ENCODE results near the gene NAA80.
A peak's percentile ranks its signal among the peaks of the same experiment; 100 is the strongest.

Gene NAA80

DNA sequence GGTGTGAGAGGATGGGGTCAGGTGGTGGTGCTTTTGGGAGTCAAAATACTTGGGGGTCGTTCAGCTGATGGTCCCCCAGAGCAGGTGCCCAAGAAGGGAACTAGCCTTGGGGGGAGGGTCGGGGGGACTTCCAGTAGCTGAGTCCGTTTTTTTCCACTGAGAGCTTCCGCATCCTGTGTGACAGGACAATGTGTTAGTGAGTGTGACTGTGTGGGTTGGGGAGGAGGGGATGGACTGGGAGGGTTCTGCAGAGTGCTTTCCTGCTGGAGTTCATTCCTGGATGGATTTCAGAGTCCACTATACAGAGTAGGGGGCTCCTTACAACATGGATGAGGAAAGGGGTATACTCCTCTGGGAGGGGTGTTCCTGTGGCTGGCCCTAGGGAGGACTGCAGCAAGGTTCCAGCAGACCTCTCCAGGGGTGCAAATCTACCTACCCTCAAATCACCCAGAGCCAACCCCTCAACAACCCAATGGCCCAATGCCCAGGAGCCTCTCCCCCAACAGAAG lies 23.9 kb upstream of the NAA80 start:
- H3K36me3 ChIP-seq (ENCODE audit: insufficient read depth): no peaks in the 10 kb centered on the region
- H3K4me3 ChIP-seq (IDR thresholded peaks at IDR 0.05; ENCODE audit: insufficient read depth, low read depth, low read length): no peak overlapping the region
- H4K20me1 ChIP-seq (ENCODE audit: insufficient read depth): no peaks in the 10 kb centered on the region
- H3K79me2 ChIP-seq (ENCODE audit: insufficient read depth, low read depth): peaks cover 8% of the 10 kb centered on the region; the same call in 1 of the 2 replicates
- H3K9ac ChIP-seq: no peak overlapping the region
- no peak overlapping the region for H2AFZ ChIP-seq (ENCODE audit: low read depth)
- peaks cover 4% of the 10 kb centered on the region for H3K4me1 ChIP-seq (ENCODE audit: low read depth, poor library complexity, severe bottlenecking)
- H3K27me3 ChIP-seq (ENCODE audit: insufficient read depth, low read depth): no peaks in the 10 kb centered on the region
- H3K27ac ChIP-seq: no peak overlapping the region
- TF ChIP-seq, protein P1, sequence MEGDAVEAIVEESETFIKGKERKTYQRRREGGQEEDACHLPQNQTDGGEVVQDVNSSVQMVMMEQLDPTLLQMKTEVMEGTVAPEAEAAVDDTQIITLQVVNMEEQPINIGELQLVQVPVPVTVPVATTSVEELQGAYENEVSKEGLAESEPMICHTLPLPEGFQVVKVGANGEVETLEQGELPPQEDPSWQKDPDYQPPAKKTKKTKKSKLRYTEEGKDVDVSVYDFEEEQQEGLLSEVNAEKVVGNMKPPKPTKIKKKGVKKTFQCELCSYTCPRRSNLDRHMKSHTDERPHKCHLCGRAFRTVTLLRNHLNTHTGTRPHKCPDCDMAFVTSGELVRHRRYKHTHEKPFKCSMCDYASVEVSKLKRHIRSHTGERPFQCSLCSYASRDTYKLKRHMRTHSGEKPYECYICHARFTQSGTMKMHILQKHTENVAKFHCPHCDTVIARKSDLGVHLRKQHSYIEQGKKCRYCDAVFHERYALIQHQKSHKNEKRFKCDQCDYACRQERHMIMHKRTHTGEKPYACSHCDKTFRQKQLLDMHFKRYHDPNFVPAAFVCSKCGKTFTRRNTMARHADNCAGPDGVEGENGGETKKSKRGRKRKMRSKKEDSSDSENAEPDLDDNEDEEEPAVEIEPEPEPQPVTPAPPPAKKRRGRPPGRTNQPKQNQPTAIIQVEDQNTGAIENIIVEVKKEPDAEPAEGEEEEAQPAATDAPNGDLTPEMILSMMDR (conservative IDR thresholded peaks at IDR 0.05; ENCODE audit: low read depth, low read length): no peak
- no peak overlapping the region for H3K4me2 ChIP-seq

DNA sequence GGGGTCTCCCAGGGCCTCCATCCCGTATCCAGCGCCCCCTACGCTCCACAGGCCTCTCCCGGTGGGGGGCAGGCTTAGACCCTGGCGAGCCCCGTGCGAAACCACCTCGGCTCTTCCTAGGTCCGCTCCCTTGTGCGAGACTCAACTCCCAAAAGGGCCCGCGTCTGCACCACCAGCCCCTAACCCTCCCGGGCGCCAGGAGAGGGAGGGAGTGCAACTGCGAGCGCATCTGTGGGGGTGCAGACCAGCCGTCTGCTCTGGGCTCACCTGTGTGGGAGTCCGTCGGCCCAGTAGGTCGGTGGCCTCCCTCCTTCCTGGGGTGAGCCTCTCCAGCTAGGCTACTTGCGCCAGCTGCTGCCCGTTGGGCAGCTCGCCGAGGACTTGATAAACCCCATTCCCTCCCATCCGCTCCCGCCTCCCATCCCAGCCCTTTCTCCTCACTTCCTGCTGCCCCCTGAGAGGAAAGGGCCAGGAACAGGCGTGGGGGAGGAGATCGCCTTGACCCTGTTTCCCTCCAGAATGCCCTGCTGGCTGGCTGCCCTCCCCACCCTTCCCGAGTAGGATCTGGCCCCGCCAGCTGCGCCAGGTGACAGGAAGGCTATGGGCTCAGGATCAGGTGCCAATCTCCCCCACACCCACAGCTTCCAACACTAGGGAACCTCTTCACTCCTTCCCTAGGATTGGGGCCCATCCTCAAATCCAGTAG lies 23.3 kb upstream of the NAA80 start, which contains the start of gene HYAL2:
Gene HYAL2 (minus strand): TSS at position 360 of the 706 bp plus-strand sequence. CDS start 2,256 bp downstream, outside the sequence.
- Histone ChIP-seq H3K4me1 (ENCODE audit: low read depth, poor library complexity, severe bottlenecking) (peaks cover 4% of the 10 kb centered on the region), H2AFZ (ENCODE audit: low read depth) (peak within 1 kb of the TSS; percentile 71), H4K20me1 (ENCODE audit: insufficient read depth) (no peaks in the 10 kb centered on the region), H3K27ac (peak within 1 kb of the TSS; percentile 68), H3K9ac (peak within 1 kb of the TSS; percentile 78), H3K27me3 (ENCODE audit: insufficient read depth, low read depth) (no peaks in the 10 kb centered on the region), H3K36me3 (ENCODE audit: insufficient read depth) (no peaks in the 10 kb centered on the region), H3K79me2 (ENCODE audit: insufficient read depth, low read depth) (peaks cover 5% of the 10 kb centered on the region; the same call in 1 of the 2 replicates), H3K4me2 (0 out of 2 replicates have a peak within 1 kb of the TSS, but pooled peaks have one; percentile 13), H3K4me3 (IDR thresholded peaks at IDR 0.05; ENCODE audit: insufficient read depth, low read depth, low read length) (no peak within 1 kb of the TSS)
- TF ChIP-seq, protein P1 (conservative IDR thresholded peaks at IDR 0.05; ENCODE audit: low read depth, low read length): no peak

DNA sequence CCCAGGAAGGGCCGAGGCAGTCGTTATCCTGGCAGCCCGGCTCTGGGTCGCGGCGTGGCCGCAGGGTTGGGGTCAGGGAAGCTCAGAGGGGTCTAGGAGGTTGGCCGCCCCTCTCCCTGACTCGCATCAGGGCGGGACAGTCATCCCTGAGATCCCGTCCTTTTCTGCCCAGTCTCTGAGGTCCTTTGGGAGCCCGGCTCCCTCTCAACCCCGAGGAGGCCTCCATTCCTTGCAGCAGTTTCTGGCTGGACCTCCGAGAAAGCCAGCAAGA lies 22.8 kb upstream of the NAA80 start:
- Histone ChIP-seq H3K36me3 (ENCODE audit: insufficient read depth) (no peaks in the 10 kb centered on the region), H3K4me2 (0 out of 2 replicates have a peak overlapping the region, but pooled peaks have one; percentile 13), H4K20me1 (ENCODE audit: insufficient read depth) (no peaks in the 10 kb centered on the region), H3K4me1 (ENCODE audit: low read depth, poor library complexity, severe bottlenecking) (peaks cover 4% of the 10 kb centered on the region), H3K4me3 (IDR thresholded peaks at IDR 0.05; ENCODE audit: insufficient read depth, low read depth, low read length) (no peak overlapping the region), H2AFZ (ENCODE audit: low read depth) (peak overlapping the region; percentile 71), H3K9ac (no peak overlapping the region), H3K27me3 (ENCODE audit: insufficient read depth, low read depth) (no peaks in the 10 kb centered on the region), H3K79me2 (ENCODE audit: insufficient read depth, low read depth) (no peaks in the 10 kb centered on the region; the same call in 1 of the 2 replicates), H3K27ac (no peak overlapping the region)
- TF ChIP-seq, protein P1 (conservative IDR thresholded peaks at IDR 0.05; ENCODE audit: low read depth, low read length): peak; percentile 27; the same call in 1 of the 2 replicates

DNA sequence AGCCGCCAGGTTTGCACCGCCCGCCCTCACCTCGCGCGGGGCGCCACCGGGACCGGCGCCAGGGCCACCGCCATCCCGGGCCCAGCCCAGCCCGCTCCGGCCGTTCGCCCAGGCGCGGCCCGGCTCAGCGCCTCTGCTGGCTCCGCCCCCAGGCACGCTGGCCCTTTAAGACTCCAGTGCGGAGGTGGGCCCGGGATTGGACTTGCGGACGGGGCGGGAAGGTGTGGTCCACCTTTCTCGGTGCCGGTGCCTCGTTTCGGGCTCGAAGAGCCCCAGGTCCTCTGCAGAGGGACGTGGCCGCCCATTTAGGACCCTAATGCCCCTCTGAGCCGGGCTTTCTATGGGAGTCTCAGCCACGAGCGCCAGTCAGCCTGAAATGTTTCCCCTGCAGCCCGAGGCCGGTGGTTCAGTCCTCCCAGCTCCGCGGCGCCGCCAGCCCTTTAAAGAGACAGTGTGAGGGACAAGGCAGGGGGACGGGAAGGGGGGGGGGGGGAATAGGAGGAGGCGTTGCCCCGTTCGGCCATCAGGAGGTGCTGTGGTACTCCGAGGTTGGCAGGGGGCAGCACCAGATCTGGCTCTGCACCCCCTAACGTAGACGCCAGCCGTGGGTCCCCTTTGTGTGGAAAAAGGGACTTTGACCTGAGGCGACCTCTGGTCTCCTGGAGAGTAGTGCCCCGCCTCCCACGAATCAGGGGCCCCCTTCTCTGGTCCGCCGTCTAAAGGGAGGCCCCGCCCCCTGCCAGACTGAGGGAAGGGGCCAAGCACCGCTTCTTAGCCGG lies 22.3 kb upstream of the NAA80 start:
- TF ChIP-seq, protein P1 (conservative IDR thresholded peaks at IDR 0.05; ENCODE audit: low read depth, low read length): peak; percentile 64
- Histone ChIP-seq H4K20me1 (ENCODE audit: insufficient read depth) (no peaks in the 10 kb centered on the region), H3K4me1 (ENCODE audit: low read depth, poor library complexity, severe bottlenecking) (peaks cover 4% of the 10 kb centered on the region), H3K4me2 (peak overlapping the region; percentile 44; the same call in 1 of the 2 replicates), H3K9ac (peak overlapping the region; percentile 78), H3K4me3 (IDR thresholded peaks at IDR 0.05; ENCODE audit: insufficient read depth, low read depth, low read length) (no peak overlapping the region), H3K36me3 (ENCODE audit: insufficient read depth) (no peaks in the 10 kb centered on the region), H3K79me2 (ENCODE audit: insufficient read depth, low read depth) (no peaks in the 10 kb centered on the region), H2AFZ (ENCODE audit: low read depth) (peak overlapping the region; percentile 71), H3K27me3 (ENCODE audit: insufficient read depth, low read depth) (no peaks in the 10 kb centered on the region), H3K27ac (peak overlapping the region; percentile 68)

All from KMS-11 (cell line).